GM19438 (cell line): ENCODE data around the gene LHFPL2.

Experiments
- ATAC-seq: cut with Tn5 transposase; IDR thresholded peaks from one replicate; pipeline ENCODE4 v1.9.1; 2021; ENCODE audit warnings: low read depth; ENCODE audit not compliant: unreplicated experiment

The LHFPL2 gene

DNA sequence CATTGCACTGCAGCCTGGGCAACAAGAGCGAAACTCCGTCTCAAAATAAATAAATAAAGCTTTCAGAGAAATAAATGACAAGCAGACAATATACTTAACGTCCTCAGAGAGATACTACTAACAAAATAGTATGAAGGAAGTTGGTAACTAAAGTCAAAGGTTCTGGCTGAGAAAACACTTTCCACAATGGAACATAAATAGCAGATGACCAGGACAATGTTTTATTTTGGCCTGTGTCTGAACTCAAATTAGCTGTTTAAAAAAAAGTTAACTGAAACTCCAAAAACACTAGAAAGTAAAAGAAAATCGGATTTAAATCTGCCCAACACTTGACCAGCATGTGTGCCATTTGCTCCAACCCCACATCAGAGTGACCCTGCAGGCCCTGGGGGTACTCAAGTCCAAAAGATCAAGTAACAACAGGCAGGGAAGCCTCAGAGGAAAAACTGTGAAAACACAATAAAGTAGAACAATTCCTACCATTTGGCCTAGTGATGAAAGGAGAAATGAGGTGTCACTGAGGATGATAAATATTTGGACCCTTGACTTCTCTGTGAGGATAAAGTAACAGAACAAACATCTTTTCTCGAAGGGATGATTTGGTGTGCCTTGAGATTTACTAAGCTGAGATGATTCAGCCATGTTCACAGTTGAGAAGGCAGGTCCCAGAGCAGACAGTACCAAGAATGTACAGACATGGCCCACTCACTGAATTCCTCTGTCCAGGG lies 47.7 kb downstream of the LHFPL2 start:
- ATAC-seq = no peak

DNA sequence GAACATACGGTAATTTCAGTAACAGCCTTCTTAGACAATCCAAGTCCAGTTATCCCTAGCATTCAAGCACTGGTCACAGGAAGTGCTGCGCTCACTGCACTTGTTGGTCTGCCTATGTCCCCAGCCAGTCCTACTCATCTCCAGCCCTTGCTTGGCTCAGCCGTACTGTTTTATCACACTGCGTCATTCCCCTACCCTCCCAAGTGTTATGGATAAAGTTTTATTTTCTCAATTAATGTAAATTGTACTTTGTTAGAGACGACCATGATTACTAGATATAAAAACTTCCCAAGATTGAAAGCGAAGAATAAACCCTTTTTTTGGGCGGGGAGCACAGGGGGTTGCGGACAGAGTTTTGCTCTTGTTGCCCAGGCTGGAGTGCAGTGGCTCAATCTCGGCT lies 49.6 kb downstream of the LHFPL2 start:
- no peak for ATAC-seq

DNA sequence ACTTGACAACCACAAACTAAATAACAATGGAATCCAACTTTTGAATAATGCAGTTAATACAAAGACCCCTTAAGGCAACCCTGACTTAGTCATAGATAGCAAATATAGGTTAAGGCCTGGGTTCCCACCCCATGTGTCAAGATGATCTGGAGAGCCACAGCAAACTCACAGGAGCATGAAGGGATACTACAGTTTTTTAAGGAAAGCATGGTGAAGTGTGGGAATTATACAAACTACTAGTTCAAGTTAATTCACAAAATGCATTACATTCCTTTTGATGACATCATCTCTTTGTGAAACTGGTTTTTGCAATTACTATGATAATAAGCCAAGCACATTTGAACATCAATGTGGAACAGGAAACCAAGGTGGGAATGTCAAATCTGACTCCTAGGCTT lies 50.6 kb downstream of the LHFPL2 start:
- ATAC-seq = no peak

DNA sequence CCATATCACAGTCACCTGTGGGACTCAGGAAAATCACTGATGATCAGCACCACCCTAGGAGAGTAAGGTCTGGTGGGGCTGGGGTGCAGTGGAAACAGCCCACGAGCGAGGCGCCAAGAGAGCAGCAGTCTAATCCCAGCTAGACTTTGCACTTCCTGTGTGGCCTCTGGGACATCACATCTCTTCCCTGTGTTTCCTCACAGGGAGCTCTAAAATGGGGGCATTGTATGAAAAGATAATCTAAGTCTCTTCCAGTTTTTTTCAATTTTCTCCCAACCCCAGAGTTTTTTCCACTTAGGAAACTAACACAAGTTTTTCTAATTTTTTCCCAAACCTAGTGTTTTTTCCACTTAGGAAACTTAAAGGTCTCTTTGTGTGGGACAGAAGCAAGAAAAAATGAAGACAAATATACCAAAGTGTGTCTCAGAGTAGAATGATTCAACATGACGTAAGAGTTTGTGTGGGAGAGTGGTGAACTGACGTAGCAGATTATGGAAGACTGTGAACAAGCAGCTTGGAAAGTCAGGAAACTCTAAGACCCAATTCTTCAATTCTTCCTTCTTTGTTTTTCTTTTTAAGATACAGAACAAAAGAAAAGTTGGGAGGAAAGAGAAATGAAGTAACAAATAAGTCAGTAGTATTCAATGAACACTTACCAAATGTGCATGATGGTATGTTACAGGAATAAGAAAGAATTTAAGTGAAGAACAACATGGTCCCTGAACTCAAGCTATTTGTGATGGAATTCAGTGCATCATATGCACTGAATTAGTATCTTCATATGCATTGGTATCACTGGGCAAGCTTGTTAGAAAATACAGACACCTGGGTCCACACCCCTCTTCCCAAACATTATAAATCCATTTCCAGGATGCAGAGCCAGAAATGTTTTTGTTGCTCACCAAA lies 51.3 kb downstream of the LHFPL2 start:
- ATAC-seq = no peak

DNA sequence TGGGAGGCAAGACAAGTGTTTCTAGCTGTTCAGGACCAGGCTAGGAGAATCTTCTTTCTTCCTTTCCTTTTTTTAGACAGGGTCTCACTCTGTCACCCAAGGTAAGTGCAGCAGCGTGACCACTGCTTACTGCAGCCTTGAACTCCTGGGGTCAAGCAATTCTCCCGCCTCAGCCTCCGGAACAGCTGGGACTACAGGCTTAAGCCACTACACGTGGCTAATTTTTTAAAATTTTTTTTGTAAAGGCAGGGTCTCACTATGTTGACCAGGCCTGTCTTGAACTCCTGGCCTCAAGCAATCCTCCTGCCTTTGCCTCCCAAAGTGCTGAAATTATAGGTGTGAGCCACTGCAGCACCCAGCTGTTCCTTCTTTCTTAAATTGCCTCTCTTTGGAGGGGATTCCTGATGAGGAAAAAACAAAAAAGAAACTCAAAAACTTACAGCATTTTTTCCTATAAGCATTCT lies 53.1 kb downstream of the LHFPL2 start:
- no peak for ATAC-seq

DNA sequence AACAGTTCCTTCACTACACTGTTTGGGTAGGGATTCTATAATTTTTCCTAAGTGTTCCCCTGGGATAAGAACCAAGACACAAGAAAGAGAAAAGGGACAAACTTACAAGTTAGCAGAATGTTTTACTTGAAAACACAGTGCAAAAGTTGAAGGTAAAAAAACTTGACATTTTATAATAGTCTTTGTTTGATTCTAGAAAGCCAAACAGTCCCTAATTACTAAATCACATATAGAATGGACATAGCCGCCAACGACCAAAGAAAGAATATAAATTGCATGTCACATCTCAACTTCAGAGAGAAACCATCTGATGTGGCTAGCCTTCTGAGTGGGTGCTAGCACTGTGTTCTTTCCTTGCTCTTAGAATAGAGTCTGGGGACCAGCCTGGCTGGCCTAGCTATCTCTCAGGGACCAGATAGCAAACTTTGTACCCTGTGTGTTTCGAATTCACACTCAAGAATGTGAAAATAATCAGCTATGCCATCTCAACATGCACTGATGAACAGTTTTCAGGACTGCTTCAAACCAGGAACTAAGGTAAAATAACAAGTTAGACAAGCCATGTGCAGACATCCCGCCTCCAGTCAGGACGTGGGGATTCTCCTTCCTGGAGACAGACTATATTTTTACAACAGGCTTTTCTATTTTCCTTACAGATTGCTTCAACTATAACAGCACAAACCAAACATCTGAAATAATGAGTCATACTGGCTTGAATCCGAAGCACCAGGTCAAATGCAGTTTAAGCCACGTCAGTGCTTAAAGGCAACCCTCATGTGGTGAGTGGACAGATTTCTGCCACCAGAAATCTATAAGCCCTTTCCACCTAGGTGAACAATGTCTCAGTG lies 53.7 kb downstream of the LHFPL2 start:
- no peak for ATAC-seq

DNA sequence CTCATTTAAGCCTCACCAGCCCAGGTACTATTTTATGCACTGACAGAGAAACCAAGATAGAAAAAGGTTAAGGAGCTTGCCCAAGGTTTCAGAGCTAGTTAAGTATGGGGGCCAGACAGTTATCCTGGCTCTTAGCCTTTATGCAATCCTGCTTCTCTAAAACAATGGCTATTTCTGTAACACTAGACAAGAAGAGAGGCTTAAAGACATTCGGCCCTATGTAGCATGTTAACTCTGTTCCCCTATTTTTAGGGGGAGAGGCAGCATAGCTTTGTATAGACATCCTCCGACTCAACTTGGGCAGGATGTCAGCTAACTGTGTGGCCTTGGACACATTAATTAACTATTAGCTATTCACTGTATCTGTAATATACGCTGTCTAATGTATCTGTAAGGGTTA lies 54.6 kb downstream of the LHFPL2 start:
- ATAC-seq = no peak

DNA sequence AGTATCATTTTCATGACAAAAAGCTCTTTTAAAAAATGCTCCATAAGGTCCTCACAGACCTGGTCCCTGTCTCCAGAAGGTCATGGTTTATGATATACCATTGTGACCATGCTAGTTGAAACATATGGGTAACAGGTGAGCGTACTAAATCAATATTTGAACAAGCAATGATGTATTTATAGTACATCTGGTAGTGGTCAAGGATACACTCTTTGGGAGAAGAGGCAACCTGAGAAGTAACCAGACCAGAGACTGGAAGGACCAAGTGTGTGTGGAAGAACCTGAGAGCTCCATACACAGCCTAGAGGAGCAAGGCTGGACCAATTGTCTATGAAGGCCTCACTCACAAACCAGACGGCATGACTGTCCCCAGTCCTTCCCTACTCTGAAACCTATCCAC lies 55.1 kb downstream of the LHFPL2 start:
- no peak for ATAC-seq

DNA sequence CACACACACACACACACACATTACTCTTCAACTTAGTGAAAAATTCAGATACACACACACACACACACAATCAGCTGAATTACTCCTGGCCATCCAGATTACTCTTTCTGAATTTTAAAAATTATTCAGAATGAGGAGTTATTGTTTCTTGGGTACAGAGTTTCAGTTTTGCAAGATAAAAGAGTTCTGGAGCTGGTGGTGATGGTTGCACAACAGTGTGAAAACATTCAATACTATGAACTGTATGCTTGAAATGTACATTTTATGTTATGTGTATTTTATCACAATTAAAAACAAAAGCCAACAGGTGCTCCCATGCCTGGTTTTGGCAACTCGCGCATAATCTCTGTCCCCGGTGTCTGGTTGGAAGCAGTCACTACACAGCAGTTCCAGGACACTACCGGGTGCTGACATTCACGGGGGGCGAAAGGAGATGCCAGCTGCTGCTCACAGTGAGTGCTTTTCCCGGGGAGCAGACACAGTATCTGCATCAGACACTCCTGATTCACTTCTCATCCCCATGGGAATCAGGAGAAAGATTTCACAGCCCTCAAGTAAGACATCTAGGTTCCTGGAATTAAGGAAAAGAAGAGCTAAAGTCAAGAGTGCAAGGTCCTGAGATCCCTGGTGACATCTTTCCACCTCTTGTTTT lies 55.7 kb downstream of the LHFPL2 start:
- no peak for ATAC-seq

DNA sequence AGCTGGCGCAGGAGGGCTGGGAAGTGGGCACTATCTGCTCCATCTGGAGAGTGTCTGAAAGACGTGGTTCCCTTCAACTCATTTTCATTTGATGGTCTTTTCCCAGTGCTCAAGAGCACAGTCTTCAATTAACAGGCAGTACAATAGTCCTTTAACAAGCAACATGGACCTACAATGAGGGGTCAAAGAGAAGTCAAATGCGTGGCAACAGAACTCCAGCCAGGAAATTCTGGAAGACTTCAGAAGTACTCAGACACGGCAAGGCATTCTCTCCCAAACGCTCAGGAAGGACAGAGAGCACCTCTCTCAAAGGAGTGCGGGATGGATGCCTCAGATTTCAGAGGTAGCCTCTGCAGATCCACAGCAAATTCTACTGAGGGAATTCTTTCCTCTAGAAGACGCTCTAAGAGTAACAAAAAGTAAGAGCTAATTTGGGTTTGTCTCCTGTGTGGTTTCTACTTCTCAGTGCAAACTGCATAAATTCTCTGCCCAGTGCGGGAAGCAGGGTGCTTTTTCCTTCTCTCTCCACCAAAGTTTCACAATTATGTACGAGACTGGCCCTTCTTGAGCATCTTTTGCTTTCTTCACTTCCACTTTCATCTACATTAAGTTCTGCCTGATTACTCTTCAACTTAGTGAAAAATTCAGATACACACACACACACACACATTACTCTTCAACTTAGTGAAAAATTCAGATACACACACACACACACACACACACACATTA lies 56.4 kb downstream of the LHFPL2 start:
- ATAC-seq = peak; percentile 67

DNA sequence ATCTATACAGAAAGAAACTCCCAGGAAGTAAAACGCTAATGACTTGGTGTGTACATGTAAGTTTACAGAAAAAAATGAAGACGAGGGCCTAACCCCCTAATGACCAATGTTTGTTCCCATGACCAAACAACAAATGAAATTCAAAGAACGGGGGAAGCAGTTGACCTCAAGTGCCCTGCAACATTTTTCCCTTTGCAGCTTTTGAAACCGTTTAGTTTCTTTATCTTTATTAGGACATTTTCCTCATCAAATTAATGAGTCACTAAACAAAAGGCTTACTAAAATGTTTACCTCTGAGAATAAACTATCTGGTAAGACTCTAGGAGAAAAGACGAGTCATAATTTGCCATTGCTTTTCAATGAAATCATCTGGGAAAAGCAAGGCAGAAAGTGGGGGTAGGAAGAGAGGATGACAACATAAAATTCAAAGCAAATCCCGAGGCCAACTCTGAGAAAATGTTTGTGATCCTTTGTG lies 57.4 kb downstream of the LHFPL2 start:
- ATAC-seq = no peak

DNA sequence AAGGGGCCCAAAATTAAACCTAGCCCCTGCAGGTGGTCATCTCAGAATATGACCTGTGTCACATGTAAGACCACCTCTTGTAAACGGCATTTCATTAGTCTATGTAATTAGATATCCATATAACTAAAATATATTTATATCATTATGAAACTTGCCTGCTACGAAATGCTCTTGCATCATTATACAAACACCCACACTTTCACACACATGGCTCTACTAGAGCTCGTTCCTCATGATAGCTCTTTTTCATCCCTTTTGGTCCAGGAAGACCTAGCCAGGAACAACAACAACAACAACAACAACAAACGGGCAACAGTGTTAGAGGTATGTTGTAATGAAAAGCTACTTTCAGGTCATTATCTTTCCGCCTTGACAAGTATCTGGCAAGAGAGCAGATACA lies 58.6 kb downstream of the LHFPL2 start:
- ATAC-seq = no peak

DNA sequence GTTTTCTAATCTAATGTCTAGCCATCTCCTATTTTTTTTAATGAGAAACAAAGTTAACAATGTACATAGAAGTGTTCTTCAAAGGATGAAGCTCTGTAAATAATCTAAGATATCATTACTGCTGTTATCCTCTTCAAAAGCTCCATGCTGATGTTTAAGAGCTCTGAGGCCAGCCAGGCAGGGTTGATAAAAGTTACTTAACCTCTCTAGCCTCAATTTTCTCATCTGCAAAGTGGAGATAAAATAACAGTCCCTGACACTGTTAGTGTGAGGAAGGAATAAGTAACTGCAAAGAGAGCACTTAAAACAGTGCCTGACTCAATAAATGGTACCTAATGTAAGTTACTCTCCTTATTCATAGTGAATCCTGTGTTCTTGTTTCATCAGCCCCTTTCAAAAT lies 60.1 kb downstream of the LHFPL2 start:
- ATAC-seq = no peak

DNA sequence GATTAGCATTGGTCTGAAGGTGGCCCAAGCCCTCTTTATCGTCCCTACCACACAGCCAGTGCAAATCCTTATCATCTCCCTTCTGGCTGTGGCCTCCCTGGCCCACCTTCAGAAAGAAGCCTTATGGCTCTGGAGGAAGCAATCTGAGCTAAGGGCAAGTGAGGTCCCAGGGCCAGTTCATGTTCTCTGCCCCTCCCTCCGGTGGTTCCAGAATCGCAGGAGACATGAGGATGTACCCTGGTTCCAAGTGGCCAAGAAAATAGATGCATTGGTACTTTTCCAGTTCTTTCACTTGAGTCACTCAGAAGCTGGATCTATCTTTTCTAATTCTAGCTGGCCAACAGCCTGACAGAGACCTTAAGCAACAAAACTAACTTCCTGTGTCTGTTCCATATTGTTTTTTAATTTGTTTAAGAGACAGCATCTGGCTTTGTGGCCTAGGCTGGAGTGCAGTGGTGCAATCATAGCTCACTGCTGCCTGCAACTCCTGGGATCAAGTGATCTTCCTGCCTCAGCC lies 60.7 kb downstream of the LHFPL2 start:
- ATAC-seq = no peak

DNA sequence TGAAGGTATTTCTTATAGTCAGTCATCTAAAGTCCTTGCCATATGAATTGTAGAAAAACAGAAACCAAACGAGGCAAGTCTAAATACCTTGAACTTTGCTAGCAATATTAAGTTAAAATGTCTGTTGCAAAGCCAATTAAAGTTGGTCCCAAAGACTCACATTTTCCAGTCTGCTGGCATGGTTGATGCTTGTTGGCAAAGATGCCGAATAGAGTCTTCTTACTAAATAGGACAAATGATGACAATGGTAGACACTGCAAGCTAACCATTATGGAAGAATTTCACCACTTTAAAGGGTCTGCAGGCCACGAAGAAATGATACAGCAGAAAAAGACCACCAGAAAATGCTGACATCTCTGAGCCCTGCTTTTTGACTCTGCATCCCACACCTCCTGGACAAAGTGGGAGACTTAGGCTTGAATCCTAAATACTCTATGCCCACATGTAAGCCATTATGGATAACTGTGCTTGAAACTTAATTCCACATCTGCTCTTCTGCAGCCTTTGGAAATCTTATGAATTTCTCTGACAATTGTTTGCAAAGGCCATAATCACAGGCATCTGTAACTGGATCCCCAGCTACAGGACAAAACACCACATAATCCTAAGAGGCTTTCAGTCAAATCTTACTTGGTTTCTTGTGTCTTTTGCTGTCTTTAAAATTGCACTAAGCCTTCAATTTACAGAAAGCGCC lies 61.3 kb downstream of the LHFPL2 start:
- ATAC-seq = no peak

DNA sequence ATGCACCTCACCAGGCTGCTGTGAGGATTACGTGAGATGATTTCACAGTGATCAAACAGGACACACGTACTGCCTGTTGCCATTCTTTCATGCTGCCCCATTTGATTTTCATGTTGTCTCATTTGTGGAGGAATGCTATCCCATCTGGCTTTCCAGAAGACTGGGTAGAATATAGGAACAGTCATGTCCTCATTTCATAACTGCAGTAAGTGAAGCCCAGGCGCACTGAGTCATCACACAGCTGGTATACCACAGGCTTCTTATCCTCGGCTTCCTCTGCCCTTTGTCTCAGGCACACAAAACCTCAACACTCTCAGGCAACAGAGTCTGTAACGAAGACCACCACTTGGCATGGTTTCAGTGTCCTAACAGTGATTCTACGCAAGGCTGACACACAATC lies 62.3 kb downstream of the LHFPL2 start:
- no peak for ATAC-seq

DNA sequence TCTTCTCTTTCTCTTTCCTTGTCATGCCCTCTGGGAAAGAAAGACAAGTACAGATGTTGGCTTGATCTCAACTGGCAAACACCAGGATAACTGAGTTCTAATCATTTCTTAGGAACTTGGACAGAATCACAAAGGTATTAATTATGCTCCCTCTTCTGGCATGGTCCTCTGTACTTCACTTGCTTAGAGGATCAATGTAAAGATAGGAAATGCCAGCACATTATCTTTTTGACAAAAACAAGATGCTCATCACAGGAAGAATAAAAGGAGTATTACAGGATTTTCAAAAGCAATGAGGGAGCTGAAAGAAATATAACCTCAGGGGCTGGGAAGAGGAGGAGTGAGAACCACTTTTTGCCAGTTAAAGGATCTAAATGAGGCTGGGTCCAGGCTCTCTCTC lies 70.6 kb downstream of the LHFPL2 start:
- no peak for ATAC-seq

DNA sequence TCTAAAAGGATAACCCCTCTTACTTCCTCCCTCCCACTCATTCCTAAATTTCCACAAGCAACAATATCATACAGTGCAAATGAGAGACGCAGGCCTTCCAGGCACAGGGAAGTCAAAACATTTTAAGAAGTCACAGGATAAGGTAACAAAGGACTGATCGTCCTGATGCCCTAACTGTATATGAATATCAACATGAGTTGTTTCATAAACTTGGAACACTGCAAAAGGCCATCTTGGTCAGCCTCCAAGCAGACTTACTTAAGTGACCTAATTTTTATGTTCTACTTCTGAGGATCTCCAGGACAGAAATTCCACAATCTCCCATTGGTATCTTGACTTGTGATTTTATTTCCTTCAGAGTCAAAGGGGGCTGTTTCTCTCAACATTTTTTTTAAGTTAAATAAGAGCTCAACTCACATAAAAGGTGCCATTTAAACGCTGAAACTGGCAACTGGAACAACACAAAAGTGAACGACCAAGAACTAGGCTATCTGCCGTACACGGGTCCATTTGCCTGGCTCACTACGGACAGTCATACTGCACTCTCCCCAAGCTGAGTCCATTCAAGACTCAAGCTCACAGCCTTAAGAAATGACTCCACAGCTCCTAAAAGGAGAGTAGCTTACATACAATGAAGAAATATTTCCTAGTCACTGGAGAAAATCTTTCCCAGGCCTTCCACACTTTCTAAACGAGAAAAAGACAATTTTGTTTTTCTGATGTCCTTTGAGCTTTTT lies 71.3 kb downstream of the LHFPL2 start:
- ATAC-seq = no peak
